Muscle of leg (tissue), 11 donors: ENCODE results near the gene ATP6V0D1. TPM values are rescaled to one million over a fixed set of nuclear protein-coding genes. Genes with fewer than 3 reads are reported as not detected.
A peak's percentile ranks its signal among the peaks of the same experiment; 100 is the strongest.
"Not testable (repeated sequence)": the region's sequence is repeated elsewhere in the genome, so short reads cannot be mapped to it uniquely, and the experiment has no call there.

ENCODE experiments used
- DNase-seq: peaks from one replicate; pipeline ENCODE4 v3.0.0; 2013
- H3K27ac ChIP-seq: one replicate; pipeline ENCODE4 v1.5.1; 2013; ENCODE audit warnings: mild to moderate bottlenecking, low read length, control low read depth
- H3K27me3 ChIP-seq: one replicate; pipeline ENCODE4 v1.6.1; 2013; ENCODE audit warnings: low read length; ENCODE audit not compliant: control insufficient read depth, insufficient read depth
- H3K36me3 ChIP-seq: one replicate; pipeline ENCODE4 v1.6.1; 2013; ENCODE audit warnings: low read length; ENCODE audit not compliant: control insufficient read depth, insufficient read depth
- H3K4me1 ChIP-seq: one replicate; pipeline ENCODE4 v1.6.1; 2013; ENCODE audit warnings: low read length; ENCODE audit not compliant: control insufficient read depth, insufficient read depth
- H3K4me3 ChIP-seq: one replicate; pipeline ENCODE4 v1.5.1; 2013; ENCODE audit warnings: low read length, control low read depth
- H3K9me3 ChIP-seq: replicated peaks from 2 replicates; pipeline ENCODE4 v1.6.1; 2013; ENCODE audit warnings: low read depth, low read length; ENCODE audit not compliant: control insufficient read depth
- WGBS: methylation state at CpG from one replicate; pipeline ENCODE4 v1.1.5; 2013; ENCODE audit warnings: missing lambda C conversion rate; ENCODE audit not compliant: insufficient coverage; 5-methylcytosine and 5-hydroxymethylcytosine counted together
- polyA plus RNA-seq, 8 donors: library from polyadenylated mRNA; unstranded; fragments of 120-200 nt; gene quantifications; one replicate each; pipeline versions ENCODE4 v1.2.1 to v1.2.3, GENCODE V29; 2013; ENCODE audit warnings: inconsistent platforms in 1 of 8, low replicate concordance in 1 of 8; ENCODE audit not compliant: insufficient read length in 8 of 8, insufficient read depth in 1 of 8
- total RNA-seq: library from RNA; stranded (reverse); fragments of 120-200 nt; gene quantifications from one replicate; pipeline ENCODE4 v1.2.4, GENCODE V29; 2013

ATP6V0D1 gene
- total and polyA plus RNA-seq, 9 donors = 43.5 to 69.0 (median 66.2) TPM

- no peak for DNase-seq
- Histone ChIP-seq H3K4me1 (peaks cover 24% of the 10 kb centered on the region), H3K4me3 (no peak overlapping the region), H3K27ac (no peak overlapping the region), H3K27me3 (peaks cover 4% of the 10 kb centered on the region), H3K36me3 (no peaks in the 10 kb centered on the region), H3K9me3 (no peaks in the 10 kb centered on the region)
- no CpG with 5 or more reads among the region's 3 CpGs for WGBS
Measured at GRCh38 chr16:67419931-67420330, 61.0 kb downstream of the ATP6V0D1 start.

- Histone ChIP-seq H3K4me3 (no peak overlapping the region), H3K27me3 (peaks cover under 1% of the 10 kb centered on the region), H3K9me3 (no peaks in the 10 kb centered on the region), H3K36me3 (peaks cover 2% of the 10 kb centered on the region), H3K27ac (no peak overlapping the region), H3K4me1 (peaks cover 20% of the 10 kb centered on the region)
- DNase-seq = no peak
- 88% methylated on average over 2 of the region's 3 CpGs for WGBS
Measured at GRCh38 chr16:67419502-67419901, 61.5 kb downstream of the ATP6V0D1 start.

GRCh38 chr16:67417333-67418061 is 63.5 kb downstream of the ATP6V0D1 start:
- peaks cover 19% of the 10 kb centered on the region for H3K4me1 ChIP-seq
- no peak for DNase-seq
- H3K9me3 ChIP-seq = no peaks in the 10 kb centered on the region
- no CpG with 5 or more reads among the region's 2 CpGs for WGBS
- no peaks in the 10 kb centered on the region for H3K27me3 ChIP-seq
- H3K27ac ChIP-seq = no peak overlapping the region
- no peak overlapping the region for H3K4me3 ChIP-seq
- peaks cover 5% of the 10 kb centered on the region for H3K36me3 ChIP-seq

GRCh38 chr16:67415872-67416793 is 64.8 kb downstream of the ATP6V0D1 start, which contains the start of gene ZDHHC1:
Gene ZDHHC1 (minus strand): TSS chr16:67416477. CDS start chr16:67407775, 8,702 bp downstream.
- H3K27me3 ChIP-seq = no peaks in the 10 kb centered on the region
- peak; percentile 89 for DNase-seq
- peaks cover 5% of the 10 kb centered on the region for H3K36me3 ChIP-seq
- H3K4me3 ChIP-seq = peak within 1 kb of the TSS; percentile 82
- no peaks in the 10 kb centered on the region for H3K9me3 ChIP-seq
- WGBS = under 1% methylated on average over 73 of the region's 73 CpGs
- peak within 1 kb of the TSS; percentile 85 for H3K27ac ChIP-seq
- peaks cover 19% of the 10 kb centered on the region for H3K4me1 ChIP-seq

- Histone ChIP-seq H3K4me3 (peak overlapping the region; percentile 82), H3K27ac (peak overlapping the region; percentile 85), H3K4me1 (peaks cover 19% of the 10 kb centered on the region)
- DNase-seq, H3K36me3 ChIP-seq, H3K9me3 ChIP-seq, H3K27me3 ChIP-seq: not testable (repeated sequence)
- WGBS = 89% methylated on average over 16 of the region's 19 CpGs
Measured at GRCh38 chr16:67415421-67415820, 65.5 kb downstream of the ATP6V0D1 start.

GRCh38 chr16:67413978-67414911 is 66.7 kb downstream of the ATP6V0D1 start:
- H3K9me3 ChIP-seq = no peaks in the 10 kb centered on the region
- peaks cover 5% of the 10 kb centered on the region for H3K36me3 ChIP-seq
- 59% methylated on average over 4 of the region's 6 CpGs for WGBS
- H3K4me3 ChIP-seq = no peak overlapping the region
- no peak overlapping the region for H3K27ac ChIP-seq
- no peaks in the 10 kb centered on the region for H3K27me3 ChIP-seq
- peaks cover 21% of the 10 kb centered on the region for H3K4me1 ChIP-seq
- DNase-seq = no peak

GRCh38 chr16:67412294-67412693 is 68.7 kb downstream of the ATP6V0D1 start:
- no peak for DNase-seq
- H3K27ac ChIP-seq = no peak overlapping the region
- no CpG with 5 or more reads among the region's 2 CpGs for WGBS
- H3K4me3 ChIP-seq = no peak overlapping the region
- no peaks in the 10 kb centered on the region for H3K9me3 ChIP-seq
- peaks cover 28% of the 10 kb centered on the region for H3K4me1 ChIP-seq
- no peaks in the 10 kb centered on the region for H3K27me3 ChIP-seq
- H3K36me3 ChIP-seq = peaks cover 5% of the 10 kb centered on the region

GRCh38 chr16:67411339-67411738 is 69.6 kb downstream of the ATP6V0D1 start:
- Histone ChIP-seq H3K4me1 (peaks cover 34% of the 10 kb centered on the region), H3K27ac (no peak overlapping the region), H3K9me3 (no peaks in the 10 kb centered on the region), H3K4me3 (no peak overlapping the region), H3K27me3 (no peaks in the 10 kb centered on the region), H3K36me3 (peaks cover 5% of the 10 kb centered on the region)
- 73% methylated on average over 2 of the region's 3 CpGs for WGBS
- DNase-seq = no peak

- 91% methylated on average over 5 of the region's 9 CpGs for WGBS
- H3K4me3 ChIP-seq = no peak overlapping the region
- H3K27me3 ChIP-seq = no peaks in the 10 kb centered on the region
- H3K27ac ChIP-seq = no peak overlapping the region
- DNase-seq = no peak
- H3K36me3 ChIP-seq = peaks cover 10% of the 10 kb centered on the region
- no peaks in the 10 kb centered on the region for H3K9me3 ChIP-seq
- peaks cover 41% of the 10 kb centered on the region for H3K4me1 ChIP-seq
Measured at GRCh38 chr16:67409631-67410030, 71.3 kb downstream of the ATP6V0D1 start.
